KOPT-K1 (cell line): ENCODE data around the gene GTF3C1.

Experiments used
- H3K27ac ChIP-seq: fragments of 200-600 bp; sonication (generic); 2 replicates; pipeline ENCODE4 v1.5.1; 2016; ENCODE audit warnings: antibody characterized with exemption, mild to moderate bottlenecking, low read depth, low read length; ENCODE audit not compliant: poor library complexity, severe bottlenecking
- H3K36me3 ChIP-seq: fragments of 200-600 bp; sonication (generic); 2 replicates; pipeline ENCODE4 v1.5.1; 2017; ENCODE audit warnings: antibody characterized with exemption, mild to moderate bottlenecking, low read length, moderate library complexity; ENCODE audit not compliant: insufficient read depth
- H3K9me3 ChIP-seq: fragments of 200-600 bp; sonication (generic); 2 replicates; pipeline ENCODE4 v1.5.1; 2017; ENCODE audit warnings: antibody characterized with exemption, low read length, mild to moderate bottlenecking; ENCODE audit not compliant: insufficient read depth, poor library complexity, severe bottlenecking

The GTF3C1 gene

GRCh38 chr16:27515874-27516353 lies 33.8 kb downstream of the GTF3C1 start:
- Histone ChIP-seq H3K27ac (no peak overlapping the region), H3K36me3 (peaks cover 87% of the 10 kb centered on the region), H3K9me3 (no peaks in the 10 kb centered on the region)

- Histone ChIP-seq H3K36me3 (peaks cover 98% of the 10 kb centered on the region), H3K9me3 (no peaks in the 10 kb centered on the region), H3K27ac (no peak overlapping the region)
Measured at GRCh38 chr16:27514806-27515205, 34.9 kb downstream of the GTF3C1 start.

GRCh38 chr16:27511657-27512448 lies 37.9 kb downstream of the GTF3C1 start:
- Histone ChIP-seq H3K36me3 (peaks cover 96% of the 10 kb centered on the region), H3K9me3 (no peaks in the 10 kb centered on the region), H3K27ac (no peak overlapping the region)

- peaks cover 97% of the 10 kb centered on the region for H3K36me3 ChIP-seq
- H3K9me3 ChIP-seq, result no peaks in the 10 kb centered on the region
- H3K27ac ChIP-seq, result no peak overlapping the region
Measured at GRCh38 chr16:27508476-27508875, 41.2 kb downstream of the GTF3C1 start.

GRCh38 chr16:27506771-27507170 lies 42.9 kb downstream of the GTF3C1 start:
- no peak overlapping the region for H3K27ac ChIP-seq
- no peaks in the 10 kb centered on the region for H3K9me3 ChIP-seq
- peaks cover 97% of the 10 kb centered on the region for H3K36me3 ChIP-seq

GRCh38 chr16:27505297-27506236 lies 44.1 kb downstream of the GTF3C1 start:
- peaks cover 97% of the 10 kb centered on the region for H3K36me3 ChIP-seq
- H3K9me3 ChIP-seq, result no peaks in the 10 kb centered on the region
- no peak overlapping the region for H3K27ac ChIP-seq

- no peak overlapping the region for H3K27ac ChIP-seq
- peaks cover 100% of the 10 kb centered on the region for H3K36me3 ChIP-seq
- no peaks in the 10 kb centered on the region for H3K9me3 ChIP-seq
Measured at GRCh38 chr16:27503662-27504061, 46.1 kb downstream of the GTF3C1 start.

- no peaks in the 10 kb centered on the region for H3K9me3 ChIP-seq
- H3K36me3 ChIP-seq, result peaks cover 100% of the 10 kb centered on the region
- H3K27ac ChIP-seq, result no peak overlapping the region
Measured at GRCh38 chr16:27500801-27501200, 48.9 kb downstream of the GTF3C1 start.

- H3K9me3 ChIP-seq, result no peaks in the 10 kb centered on the region
- H3K36me3 ChIP-seq, result peaks cover 100% of the 10 kb centered on the region
- no peak overlapping the region for H3K27ac ChIP-seq
Measured at GRCh38 chr16:27499659-27500055, 50.1 kb downstream of the GTF3C1 start.

- no peaks in the 10 kb centered on the region for H3K9me3 ChIP-seq
- peaks cover 100% of the 10 kb centered on the region for H3K36me3 ChIP-seq
Measured at GRCh38 chr16:27498916-27499658, 50.6 kb downstream of the GTF3C1 start.

GRCh38 chr16:27498031-27498825 lies 51.5 kb downstream of the GTF3C1 start:
- no peak overlapping the region for H3K27ac ChIP-seq
- H3K36me3 ChIP-seq, result peaks cover 100% of the 10 kb centered on the region
- H3K9me3 ChIP-seq, result no peaks in the 10 kb centered on the region

More at GRCh38 chr16:27498916-27499658, 50.6 kb downstream of the GTF3C1 start:
- H3K27ac ChIP-seq, result no peak overlapping the region

GRCh38 chr16:27495191-27495590 lies 54.5 kb downstream of the GTF3C1 start:
- no peak overlapping the region for H3K27ac ChIP-seq
- H3K36me3 ChIP-seq, result peaks cover 100% of the 10 kb centered on the region

GRCh38 chr16:27492588-27492979 lies 57.1 kb downstream of the GTF3C1 start:
- Histone ChIP-seq H3K9me3 (no peaks in the 10 kb centered on the region), H3K36me3 (peaks cover 100% of the 10 kb centered on the region), H3K27ac (no peak overlapping the region)

More at GRCh38 chr16:27495191-27495590, 54.5 kb downstream of the GTF3C1 start:
- H3K9me3 ChIP-seq, result no peaks in the 10 kb centered on the region
